ENCODE measurements around the gene PPM1H.
"Not testable (repeated sequence)": the region's sequence is repeated elsewhere in the genome, so short reads cannot be mapped to it uniquely, and the experiment has no call there.

The PPM1H gene

GRCh38 chr12:62943779-62944395 lies 8.9 kb upstream of the PPM1H start:
- no peak for DNase-seq (ENCODE audit: low read depth)

GRCh38 chr12:62942316-62942715 lies 7.4 kb upstream of the PPM1H start:
- not testable (repeated sequence) for DNase-seq (ENCODE audit: low read depth)

GRCh38 chr12:62934239-62934798 lies 631 bp downstream of the PPM1H start:
- DNase-seq (ENCODE audit: low read depth): no peak

- no peak for DNase-seq (ENCODE audit: low read depth)
Observed at GRCh38 chr12:62933602-62934238, 1.2 kb downstream of the PPM1H start.

GRCh38 chr12:62933220-62933601 lies 1.7 kb downstream of the PPM1H start:
- DNase-seq (ENCODE audit: low read depth): no peak

- DNase-seq (ENCODE audit: low read depth): no peak
Observed at GRCh38 chr12:62931477-62931876, 3.5 kb downstream of the PPM1H start.

GRCh38 chr12:62930546-62931425 lies 4.2 kb downstream of the PPM1H start:
- DNase-seq (ENCODE audit: low read depth): no peak

GRCh38 chr12:62928632-62929031 lies 6.3 kb downstream of the PPM1H start:
- DNase-seq (ENCODE audit: low read depth): no peak

GRCh38 chr12:62925680-62926079 lies 9.3 kb downstream of the PPM1H start:
- DNase-seq (ENCODE audit: low read depth): no peak

GRCh38 chr12:62924084-62924483 lies 10.9 kb downstream of the PPM1H start:
- no peak for DNase-seq (ENCODE audit: low read depth)

GRCh38 chr12:62922539-62922938 lies 12.4 kb downstream of the PPM1H start:
- no peak for DNase-seq (ENCODE audit: low read depth)

- DNase-seq (ENCODE audit: low read depth): no peak
Observed at GRCh38 chr12:62919838-62920237, 15.1 kb downstream of the PPM1H start.

GRCh38 chr12:62917926-62918325 lies 17.0 kb downstream of the PPM1H start:
- no peak for DNase-seq (ENCODE audit: low read depth)

- DNase-seq (ENCODE audit: low read depth): no peak
Observed at GRCh38 chr12:62916632-62917425, 18.1 kb downstream of the PPM1H start.

GRCh38 chr12:62915204-62915529 lies 19.8 kb downstream of the PPM1H start:
- DNase-seq (ENCODE audit: low read depth): no peak

GRCh38 chr12:62914443-62915203 lies 20.3 kb downstream of the PPM1H start:
- no peak for DNase-seq (ENCODE audit: low read depth)

- no peak for DNase-seq (ENCODE audit: low read depth)
Observed at GRCh38 chr12:62913380-62913779, 21.6 kb downstream of the PPM1H start.

GRCh38 chr12:62912644-62913043 lies 22.3 kb downstream of the PPM1H start:
- no peak for DNase-seq (ENCODE audit: low read depth)

- no peak for DNase-seq (ENCODE audit: low read depth)
Observed at GRCh38 chr12:62911286-62911685, 23.7 kb downstream of the PPM1H start.

GRCh38 chr12:62910549-62911169 lies 24.3 kb downstream of the PPM1H start:
- DNase-seq (ENCODE audit: low read depth): no peak

- DNase-seq (ENCODE audit: low read depth): no peak
Observed at GRCh38 chr12:62909340-62909739, 25.6 kb downstream of the PPM1H start.

All from stimulated activated CD8-positive, alpha-beta memory T cell treated with anti-CD3 and anti-CD28 coated beads, Interleukin-12 subunit alpha, Interleukin-12 subunit beta, amount 100 ng/mL, for 4 hours (primary cell).